Endothelial cell of umbilical vein (primary cell): ENCODE data around the gene HS6ST2. TPM values are rescaled to one million over a fixed set of nuclear protein-coding genes. Genes with fewer than 3 reads are reported as not detected.

Experiments
- BruUV-seq: library from RNA; stranded (reverse); fragments of 400-500 nt; replicated peaks from 2 replicates; lab custom pipeline; 2021; lab: Mats Ljungman, UMichigan
- CTCF ChIA-PET: fragments of 300-600, 350-600 bp; sonication (Branson Sonifier 250); formaldehyde crosslinking; loops from one replicate; lab custom pipeline; 2021; ENCODE audit warnings: antibody characterized with exemption, inconsistent platforms; lab: Charles Lee
- POLR2A ChIA-PET: fragments of 300-600, 350-600 bp; sonication (Branson Sonifier 250); formaldehyde crosslinking; loops from one replicate; lab custom pipeline; 2021; ENCODE audit warnings: antibody characterized with exemption, inconsistent platforms; lab: Charles Lee
- DNase-seq: peaks from one replicate; pipeline ENCODE4 v3.0.0-alpha.2; 2011; ENCODE audit warnings: low read depth, low spot score
- FAIRE-seq: peaks from 2 replicates; lab custom pipeline; 2011; peaks lifted over from hg19 to GRCh38; lab: Jason Lieb, UNC
- H2AFZ ChIP-seq: 2 replicates; pipeline ENCODE4 v1.6.0; 2012; ENCODE audit warnings: low read depth, low read length, control low read depth, inconsistent platforms
- H3K27ac ChIP-seq: 2 replicates; pipeline ENCODE4 v1.5.1; 2011; ENCODE audit warnings: low read depth, mild to moderate bottlenecking, control low read depth, low read length, moderate library complexity; ENCODE audit not compliant: insufficient read depth
- H3K27me3 ChIP-seq, 2 experiments: 2 replicates each; pipeline versions ENCODE4 v1.6.0 to v1.6.1; 2011; ENCODE audit warnings: low read length in 2 of 2, mixed read lengths in 1 of 2; ENCODE audit not compliant: control insufficient read depth in 2 of 2, insufficient read depth in 2 of 2
- H3K36me3 ChIP-seq, 2 experiments: 2 replicates in 1 of 2; 3 replicates in 1 of 2; pipeline ENCODE4 v1.5.1; 2011; ENCODE audit warnings: low read length in 2 of 2, mild to moderate bottlenecking in 1 of 2, moderate library complexity in 1 of 2; ENCODE audit not compliant: control insufficient read depth in 2 of 2, insufficient read depth in 2 of 2; ENCODE audit errors: extremely low read depth in 1 of 2
- H3K4me1 ChIP-seq: 3 replicates; pipeline ENCODE4 v1.5.1; 2011; ENCODE audit warnings: mild to moderate bottlenecking, low read length; ENCODE audit not compliant: control insufficient read depth, insufficient read depth; ENCODE audit errors: extremely low read depth
- H3K4me2 ChIP-seq: 2 replicates; pipeline ENCODE4 v1.6.1; 2011; ENCODE audit warnings: low read length, control low read depth, mixed read lengths; ENCODE audit not compliant: insufficient read depth
- H3K4me3 ChIP-seq, 3 experiments: fragments of 200-600 bp in 1 of 3; sonication (generic), shearing (Covaris generic) in 1 of 3; replicated peaks in 1 of 3; 2 replicates each; pipeline ENCODE4 v1.5.1; 2011 to 2016; ENCODE audit warnings: control low read depth in 3 of 3, low read length in 3 of 3, mild to moderate bottlenecking in 2 of 3, inconsistent platforms in 1 of 3, low read depth in 1 of 3, moderate library complexity in 1 of 3; ENCODE audit not compliant: insufficient read depth in 1 of 3
- H3K79me2 ChIP-seq: 2 replicates; pipeline ENCODE4 v1.6.0; 2012; ENCODE audit warnings: low read length, inconsistent platforms; ENCODE audit not compliant: control insufficient read depth, insufficient read depth
- H3K9ac ChIP-seq: replicated peaks from 2 replicates; pipeline ENCODE3; 2011; ENCODE audit warnings: low read length, control low read depth; ENCODE audit not compliant: insufficient read depth; ENCODE audit errors: extremely low read depth
- H3K9me1 ChIP-seq: replicated peaks from 3 replicates; pipeline ENCODE4 v1.6.0; 2011; ENCODE audit warnings: mild to moderate bottlenecking, low read length; ENCODE audit not compliant: control insufficient read depth, insufficient read depth; ENCODE audit errors: extremely low read depth
- H3K9me3 ChIP-seq: replicated peaks from 2 replicates; pipeline ENCODE4 v1.5.1; 2012; ENCODE audit warnings: low read length, inconsistent platforms; ENCODE audit not compliant: control insufficient read depth, insufficient read depth
- H4K20me1 ChIP-seq: replicated peaks from 2 replicates; pipeline ENCODE3; 2011; ENCODE audit warnings: mild to moderate bottlenecking, low read length; ENCODE audit not compliant: control insufficient read depth, insufficient read depth; ENCODE audit errors: extremely low read depth
- CTCF ChIP-seq, 2 donors: IDR thresholded peaks; 1 replicate in 1 of 2; 2 replicates in 1 of 2; pipeline ENCODE4 v1.5.1; 2011; ENCODE audit warnings: low read length in 2 of 2, mild to moderate bottlenecking in 2 of 2, moderate library complexity in 2 of 2, control low read depth in 1 of 2, inconsistent platforms in 1 of 2, low read depth in 1 of 2; ENCODE audit not compliant: insufficient read depth in 1 of 2; ENCODE audit errors: extremely low read depth in 1 of 2
- EZH2 ChIP-seq: IDR thresholded peaks from 2 replicates; pipeline ENCODE4 v1.6.1; 2012; ENCODE audit warnings: borderline replicate concordance, low read depth, mild to moderate bottlenecking, moderate library complexity, low read length, inconsistent platforms; ENCODE audit not compliant: severe bottlenecking
- FOS ChIP-seq: IDR thresholded peaks from 2 replicates; pipeline ENCODE4 v1.6.1; 2011; ENCODE audit warnings: mild to moderate bottlenecking, low read length, moderate library complexity, borderline replicate concordance; ENCODE audit not compliant: insufficient read depth
- GATA2 ChIP-seq: IDR thresholded peaks from 2 replicates; pipeline ENCODE4 v1.7.0; 2011; ENCODE audit warnings: low read depth, mild to moderate bottlenecking, moderate library complexity, mixed read lengths, low read length; ENCODE audit not compliant: insufficient read length, insufficient read depth
- JUN ChIP-seq: IDR thresholded peaks from 2 replicates; pipeline ENCODE4 v1.6.1; 2011; ENCODE audit warnings: borderline replicate concordance, low read depth; ENCODE audit not compliant: insufficient read length, insufficient read depth
- MAX ChIP-seq: IDR thresholded peaks from 2 replicates; pipeline ENCODE4 v1.6.1; 2011; ENCODE audit not compliant: insufficient read depth, insufficient read length
- MYC ChIP-seq: IDR thresholded peaks from one replicate; pipeline ENCODE4 v1.6.1; 2011; ENCODE audit warnings: mild to moderate bottlenecking, low read depth, low read length
- POLR2A ChIP-seq: IDR thresholded peaks from 2 replicates; pipeline ENCODE4 v1.6.1; 2012; ENCODE audit warnings: low read depth, mild to moderate bottlenecking, control low read depth, low read length
- POLR2AphosphoS5 ChIP-seq: IDR thresholded peaks from 2 replicates; pipeline ENCODE4 v1.6.1; 2012; ENCODE audit warnings: low read depth, mild to moderate bottlenecking, control low read depth, low read length, moderate library complexity; ENCODE audit not compliant: insufficient read depth
- dilution Hi-C: fragments of 300-500 bp; cut with MboI; formaldehyde crosslinking; loops from one replicate; pipeline ENCODE4 v1.15.0; 2019; ENCODE audit warnings: low sequenced_read_pairs; ENCODE audit not compliant: extremely low pct_ligation_motif_present
- intact Hi-C: fragments of 100-400 bp; cut with micrococcal nuclease; formaldehyde crosslinking; loops from one replicate; pipeline ENCODE4 v1.10.0; 2022
- polyA plus RNA-seq, 4 experiments: library from polyadenylated mRNA; depleted of rRNA in 3 of 4; stranded (reverse) in 3 of 4; unstranded in 1 of 4; fragments of >200 nt; gene quantifications; 2 replicates each; pipeline versions ENCODE4 v1.2.1 to v1.2.3, GENCODE V29; 2011 to 2012; ENCODE audit warnings: missing spikeins in 1 of 4
- total RNA-seq: library from RNA; stranded (reverse); gene quantifications from 2 replicates; pipeline ENCODE4 v1.2.3, GENCODE V29; 2021

HS6ST2 gene
- total and polyA plus RNA-seq, 2 donors (not counting 3 experiments of a cell fraction or from before 2014, with no cell fraction given) = 0.49 to 0.84 TPM

GRCh38 chrX:132818638-132819037 is 139.8 kb downstream of the HS6ST2 start:
- intact Hi-C loops (no loop called here), dilution Hi-C loops (no loop called here)
- no peaks in the 10 kb centered on the region for H3K9me3 ChIP-seq
- CTCF ChIA-PET = no interaction called here
- no peak overlapping the region for H3K9ac ChIP-seq
- H4K20me1 ChIP-seq = no peaks in the 10 kb centered on the region
- H3K27ac ChIP-seq = no peak overlapping the region
- no peaks in the 10 kb centered on the region for H3K27me3 ChIP-seq
- H3K79me2 ChIP-seq = no peaks in the 10 kb centered on the region
- BruUV-seq = no TSS peak
- no peak overlapping the region for H3K4me2 ChIP-seq
- POLR2A ChIA-PET = no interaction called here
- FAIRE-seq (no peak), DNase-seq (no peak)
- no peaks in the 10 kb centered on the region for H3K4me1 ChIP-seq
- TF ChIP-seq POLR2A (no peak), EZH2 (no peak), POLR2AphosphoS5 (no peak), JUN (no peak), MAX (no peak), CTCF (IDR thresholded peaks at IDR 0.05; ENCODE audit: extremely low read depth in 1 of 2, insufficient read depth in 1 of 2, low read depth in 1 of 2, low read length in 2 of 2) (no peak), FOS (no peak), GATA2 (no peak), MYC (no peak)
- H2AFZ ChIP-seq = no peak overlapping the region
- no peaks in the 10 kb centered on the region for H3K36me3 ChIP-seq
- no peak overlapping the region for H3K4me3 ChIP-seq
- no peaks in the 10 kb centered on the region for H3K9me1 ChIP-seq
